Neuron (in vitro differentiated cells): Measurements from ENCODE around the gene STAC3.
A peak's percentile ranks its signal among the peaks of the same experiment; 100 is the strongest.

Experiments
- H2AFZ ChIP-seq: one replicate; pipeline ENCODE4 v1.6.1; 2013; ENCODE audit warnings: low read depth, mild to moderate bottlenecking, inconsistent platforms, low read length, moderate library complexity
- H3K27me3 ChIP-seq: one replicate; pipeline ENCODE4 v1.6.1; 2013; ENCODE audit warnings: low read length; ENCODE audit not compliant: insufficient read depth
- H3K36me3 ChIP-seq: one replicate; pipeline ENCODE4 v1.6.1; 2013; ENCODE audit warnings: low read length; ENCODE audit not compliant: insufficient read depth
- H3K4me1 ChIP-seq: one replicate; pipeline ENCODE4 v1.6.1; 2013; ENCODE audit warnings: low read length; ENCODE audit not compliant: insufficient read depth
- H3K4me3 ChIP-seq: 2 replicates; pipeline ENCODE4 v1.5.1; 2013; ENCODE audit warnings: mild to moderate bottlenecking, low read length, moderate library complexity
- H3K9me3 ChIP-seq: one replicate; pipeline ENCODE4 v1.6.1; 2013; ENCODE audit warnings: low read length

The STAC3 gene

GRCh38 chr12:57229046-57229633 is 21.8 kb downstream of the STAC3 start:
- Histone ChIP-seq H3K4me3 (peak overlapping the region; percentile 76), H3K4me1 (peaks cover 30% of the 10 kb centered on the region), H3K9me3 (no peaks in the 10 kb centered on the region), H2AFZ (peak overlapping the region; percentile 46), H3K36me3 (peaks cover 30% of the 10 kb centered on the region), H3K27me3 (peaks cover 40% of the 10 kb centered on the region)

GRCh38 chr12:57227315-57228115 is 23.5 kb downstream of the STAC3 start:
- Histone ChIP-seq H3K4me3 (no peak overlapping the region), H3K9me3 (no peaks in the 10 kb centered on the region), H3K27me3 (peaks cover 57% of the 10 kb centered on the region), H3K4me1 (peaks cover 30% of the 10 kb centered on the region), H2AFZ (no peak overlapping the region), H3K36me3 (peaks cover 13% of the 10 kb centered on the region)

- Histone ChIP-seq H3K4me3 (no peak overlapping the region), H2AFZ (no peak overlapping the region), H3K4me1 (peaks cover 32% of the 10 kb centered on the region), H3K9me3 (no peaks in the 10 kb centered on the region), H3K36me3 (peaks cover 6% of the 10 kb centered on the region), H3K27me3 (peaks cover 64% of the 10 kb centered on the region)
Measured at GRCh38 chr12:57226588-57227314, 24.2 kb downstream of the STAC3 start.

GRCh38 chr12:57225680-57226210 is 25.2 kb downstream of the STAC3 start:
- Histone ChIP-seq H3K4me1 (peaks cover 30% of the 10 kb centered on the region), H3K27me3 (peaks cover 74% of the 10 kb centered on the region), H3K4me3 (no peak overlapping the region), H2AFZ (no peak overlapping the region), H3K9me3 (no peaks in the 10 kb centered on the region), H3K36me3 (no peaks in the 10 kb centered on the region)

GRCh38 chr12:57224973-57225679 is 25.9 kb downstream of the STAC3 start:
- Histone ChIP-seq H3K27me3 (peaks cover 78% of the 10 kb centered on the region), H3K4me1 (peaks cover 24% of the 10 kb centered on the region), H3K4me3 (no peak overlapping the region)

GRCh38 chr12:57224278-57224972 is 26.6 kb downstream of the STAC3 start:
- peaks cover 28% of the 10 kb centered on the region for H3K4me1 ChIP-seq

More at GRCh38 chr12:57224973-57225679, 25.9 kb downstream of the STAC3 start:
- Histone ChIP-seq H3K36me3 (no peaks in the 10 kb centered on the region), H2AFZ (no peak overlapping the region), H3K9me3 (no peaks in the 10 kb centered on the region)

GRCh38 chr12:57223191-57224165 is 27.5 kb downstream of the STAC3 start:
- no peaks in the 10 kb centered on the region for H3K36me3 ChIP-seq
- no peaks in the 10 kb centered on the region for H3K9me3 ChIP-seq
- H2AFZ ChIP-seq = no peak overlapping the region
- H3K4me1 ChIP-seq = peaks cover 26% of the 10 kb centered on the region
- no peak overlapping the region for H3K4me3 ChIP-seq
- H3K27me3 ChIP-seq = peaks cover 87% of the 10 kb centered on the region

More at GRCh38 chr12:57224278-57224972, 26.6 kb downstream of the STAC3 start:
- H3K36me3 ChIP-seq = no peaks in the 10 kb centered on the region
- H3K9me3 ChIP-seq = no peaks in the 10 kb centered on the region
- H2AFZ ChIP-seq = no peak overlapping the region
- H3K4me3 ChIP-seq = no peak overlapping the region
- peaks cover 84% of the 10 kb centered on the region for H3K27me3 ChIP-seq

GRCh38 chr12:57222286-57223190 is 28.4 kb downstream of the STAC3 start:
- H3K4me3 ChIP-seq = no peak overlapping the region
- H3K27me3 ChIP-seq = peaks cover 93% of the 10 kb centered on the region
- H2AFZ ChIP-seq = no peak overlapping the region
- no peaks in the 10 kb centered on the region for H3K36me3 ChIP-seq
- peaks cover 26% of the 10 kb centered on the region for H3K4me1 ChIP-seq
- no peaks in the 10 kb centered on the region for H3K9me3 ChIP-seq

GRCh38 chr12:57221169-57221917 is 29.6 kb downstream of the STAC3 start:
- H2AFZ ChIP-seq = no peak overlapping the region
- no peaks in the 10 kb centered on the region for H3K36me3 ChIP-seq
- H3K9me3 ChIP-seq = no peaks in the 10 kb centered on the region
- peaks cover 91% of the 10 kb centered on the region for H3K27me3 ChIP-seq
- no peak overlapping the region for H3K4me3 ChIP-seq
- peaks cover 23% of the 10 kb centered on the region for H3K4me1 ChIP-seq

GRCh38 chr12:57220770-57221168 is 30.2 kb downstream of the STAC3 start:
- H2AFZ ChIP-seq = no peak overlapping the region
- H3K9me3 ChIP-seq = no peaks in the 10 kb centered on the region
- no peaks in the 10 kb centered on the region for H3K36me3 ChIP-seq
- peaks cover 27% of the 10 kb centered on the region for H3K4me1 ChIP-seq
- no peak overlapping the region for H3K4me3 ChIP-seq
- H3K27me3 ChIP-seq = peaks cover 90% of the 10 kb centered on the region
